Type B pancreatic cell (in vitro differentiated cells): ENCODE measurements around the gene NTSR2. TPM values are rescaled to one million over a fixed set of nuclear protein-coding genes. Genes with fewer than 3 reads are reported as not detected.
A peak's percentile ranks its signal among the peaks of the same experiment; 100 is the strongest.

Experiments used
- DNase-seq: peaks from one replicate; pipeline ENCODE4 v3.0.0; 2021; ENCODE audit warnings: mixed read lengths; ENCODE audit not compliant: unreplicated experiment; ENCODE audit errors: extremely low spot score
- H3K27ac Mint-ChIP-seq: 2 replicates; pipeline ENCODE4 v1.8.0; 2021; ENCODE audit warnings: mild to moderate bottlenecking, mixed read lengths
- H3K27me3 Mint-ChIP-seq: 2 replicates; pipeline ENCODE4 v1.8.0; 2021; ENCODE audit warnings: mixed read lengths
- H3K36me3 Mint-ChIP-seq: 2 replicates; pipeline ENCODE4 v1.8.0; 2021; ENCODE audit warnings: mixed read lengths
- H3K4me1 Mint-ChIP-seq: one replicate; pipeline ENCODE4 v1.8.0; 2021; ENCODE audit warnings: mixed read lengths; ENCODE audit not compliant: unreplicated experiment
- H3K4me3 Mint-ChIP-seq: 2 replicates; pipeline ENCODE4 v1.8.0; 2021; ENCODE audit warnings: mild to moderate bottlenecking, mixed read lengths
- H3K9me3 Mint-ChIP-seq: 2 replicates; pipeline ENCODE4 v1.8.0; 2021; ENCODE audit warnings: mixed read lengths
- CTCF ChIP-seq: fragments of 200-600 bp; sonication (generic); conservative IDR thresholded peaks from 2 replicates; pipeline ENCODE4 v1.5.0; 2021; ENCODE audit warnings: antibody characterized with exemption, mild to moderate bottlenecking
- total RNA-seq: library from RNA; stranded (reverse); gene quantifications from 2 replicates; pipeline ENCODE4 v1.2.1, GENCODE V29; 2021; ENCODE audit warnings: low replicate concordance

NTSR2 gene
- total RNA-seq, 1 donor from 2014 or later = not detected

DNA sequence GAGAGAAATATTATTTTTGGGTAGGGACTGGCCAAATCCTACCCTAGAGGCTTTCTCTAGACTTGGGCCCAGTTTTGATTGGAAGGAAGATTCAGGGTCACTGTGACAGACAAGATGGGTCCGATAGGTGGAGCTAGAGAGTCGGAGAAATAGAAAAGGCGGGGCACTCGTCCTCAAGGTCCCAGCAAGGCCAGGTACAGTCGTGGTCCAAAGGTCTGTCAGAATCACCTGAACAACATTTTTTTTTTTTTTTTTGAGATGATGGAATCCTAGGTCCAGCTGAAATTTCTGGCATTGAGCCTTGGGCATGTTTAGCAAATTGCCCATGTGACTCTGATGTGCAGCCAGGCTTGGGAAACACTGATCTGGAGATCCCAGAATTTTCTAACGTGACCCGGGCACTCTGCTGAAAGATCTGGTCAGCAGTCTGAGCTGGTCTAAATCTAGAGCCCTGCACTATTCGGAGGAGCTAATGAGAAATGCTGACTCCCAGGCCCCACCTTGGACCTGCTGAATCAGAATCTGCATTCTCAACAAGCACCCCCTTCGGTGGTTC is 23.0 kb upstream of the NTSR2 start:
- Mint-ChIP-seq H3K4me1 (peaks cover 21% of the 10 kb centered on the region), H3K27ac (no peak overlapping the region), H3K27me3 (peaks cover 6% of the 10 kb centered on the region), H3K9me3 (no peaks in the 10 kb centered on the region), H3K4me3 (no peak overlapping the region), H3K36me3 (no peaks in the 10 kb centered on the region)
- TF ChIP-seq CTCF = peak; percentile 89
- DNase-seq = no peak

GRCh38 chr2:11691076-11691660 is 21.2 kb upstream of the NTSR2 start:
- Mint-ChIP-seq H3K4me3 (no peak overlapping the region), H3K27me3 (peaks cover 21% of the 10 kb centered on the region), H3K36me3 (no peaks in the 10 kb centered on the region), H3K27ac (no peak overlapping the region), H3K9me3 (no peaks in the 10 kb centered on the region), H3K4me1 (peaks cover 17% of the 10 kb centered on the region)
- no peak for TF ChIP-seq CTCF
- DNase-seq = no peak

- peaks cover 17% of the 10 kb centered on the region for H3K4me1 Mint-ChIP-seq
- peaks cover 44% of the 10 kb centered on the region for H3K27me3 Mint-ChIP-seq
- H3K36me3 Mint-ChIP-seq = no peaks in the 10 kb centered on the region
- peak overlapping the region; percentile 71 for H3K4me3 Mint-ChIP-seq
- no peaks in the 10 kb centered on the region for H3K9me3 Mint-ChIP-seq
- peak; percentile 84 for DNase-seq
- TF ChIP-seq CTCF = peak; percentile 96
- H3K27ac Mint-ChIP-seq = peak overlapping the region; percentile 21
Observed at GRCh38 chr2:11688222-11689069, 18.5 kb upstream of the NTSR2 start.

- H3K4me1 Mint-ChIP-seq = peaks cover 14% of the 10 kb centered on the region
- no peaks in the 10 kb centered on the region for H3K36me3 Mint-ChIP-seq
- no peak overlapping the region for H3K4me3 Mint-ChIP-seq
- no peak for TF ChIP-seq CTCF
- no peak for DNase-seq
- peaks cover 49% of the 10 kb centered on the region for H3K27me3 Mint-ChIP-seq
- H3K27ac Mint-ChIP-seq = no peak overlapping the region
- no peaks in the 10 kb centered on the region for H3K9me3 Mint-ChIP-seq
Observed at GRCh38 chr2:11687736-11688135, 17.7 kb upstream of the NTSR2 start.

DNA sequence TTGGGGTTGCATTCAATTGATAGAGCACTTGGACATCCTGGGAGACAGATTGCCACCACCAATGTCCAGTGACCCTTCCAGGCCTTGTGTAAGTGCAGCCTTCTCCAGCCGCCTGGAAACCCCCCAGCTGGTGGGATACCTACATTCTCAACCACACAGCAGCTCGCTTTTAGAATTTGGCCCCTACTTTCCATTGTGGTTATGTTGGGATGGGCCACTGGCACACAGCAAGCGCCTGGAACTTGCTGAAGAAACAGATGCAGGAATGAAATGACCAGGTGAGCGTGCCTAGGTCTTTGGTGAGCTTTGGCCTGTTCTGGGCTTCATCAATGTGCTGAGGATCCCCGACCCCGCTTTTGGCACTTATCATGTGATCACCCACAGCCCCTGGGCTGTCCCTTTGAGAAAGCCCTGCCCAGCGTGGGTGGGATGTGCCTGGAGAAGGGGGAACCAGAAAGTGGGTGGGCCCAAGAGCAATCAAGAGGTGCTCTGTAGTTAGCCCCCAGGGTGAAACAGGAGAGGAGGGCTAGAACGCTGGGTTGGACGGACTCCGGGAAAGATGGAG is 16.0 kb upstream of the NTSR2 start:
- no peak for TF ChIP-seq CTCF
- Mint-ChIP-seq H3K27me3 (peaks cover 52% of the 10 kb centered on the region), H3K36me3 (no peaks in the 10 kb centered on the region), H3K27ac (no peak overlapping the region), H3K9me3 (no peaks in the 10 kb centered on the region), H3K4me1 (peaks cover 18% of the 10 kb centered on the region), H3K4me3 (no peak overlapping the region)
- no peak for DNase-seq
